ENCODE results near the gene DVL3.

Gene DVL3

DNA sequence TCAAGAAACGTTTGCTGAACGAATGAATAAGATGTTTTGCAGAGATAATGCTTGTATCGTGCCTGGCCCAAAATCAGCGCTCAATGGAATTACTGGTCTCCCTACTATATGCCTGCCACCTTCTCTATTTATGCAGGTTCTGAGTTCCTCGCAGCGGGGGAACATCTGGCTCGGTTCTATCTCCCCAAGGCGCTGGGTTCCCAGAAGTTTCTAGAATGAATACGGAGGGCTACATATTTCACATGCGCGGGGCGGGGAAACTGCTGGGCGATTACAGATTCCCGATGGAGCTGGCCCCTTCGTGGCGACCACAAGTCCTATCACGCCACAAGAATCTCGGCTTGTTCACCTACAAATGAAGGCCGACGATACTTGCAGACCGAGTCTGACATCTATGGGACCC is 20.4 kb upstream of the DVL3 start:
- TF ChIP-seq REST (IDR thresholded peaks at IDR 0.05; ENCODE audit: insufficient read depth in 1 of 2, low read depth in 2 of 2, low read length in 2 of 2) (no peak), TAF1 (IDR thresholded peaks at IDR 0.05; ENCODE audit: borderline replicate concordance, insufficient read depth, low read length) (no peak), SIN3A (IDR thresholded peaks at IDR 0.05; ENCODE audit: borderline replicate concordance, insufficient read depth, low read length) (no peak), POLR2AphosphoS5 (IDR thresholded peaks at IDR 0.05; ENCODE audit: low read depth, low read length) (no peak)

GRCh38 chr3:184135149-184135910 is 19.8 kb upstream of the DVL3 start, which contains the start of gene EIF2B5:
EIF2B5 (plus strand) TSS chr3:184135358; CDS start chr3:184135386, 28 bp downstream.
- peak; percentile 79; the same call in 1 of the 2 replicates for TF ChIP-seq TAF1 (IDR thresholded peaks at IDR 0.05; ENCODE audit: borderline replicate concordance, insufficient read depth, low read length)
- peak; percentile 85 for TF ChIP-seq POLR2AphosphoS5 (IDR thresholded peaks at IDR 0.05; ENCODE audit: low read depth, low read length)
- TF ChIP-seq FOXP2 (optimal IDR thresholded peaks at IDR 0.05; ENCODE audit: borderline replicate concordance, extremely low read depth, extremely low read length, insufficient read depth): no peak
- TF ChIP-seq SIN3A (IDR thresholded peaks at IDR 0.05; ENCODE audit: borderline replicate concordance, insufficient read depth, low read length): peak; percentile 85; the same call in 1 of the 2 replicates
- peak; percentile 39 to 73; a peak in 1 of 4 replicates for TF ChIP-seq REST (IDR thresholded peaks at IDR 0.05; ENCODE audit: insufficient read depth in 1 of 2, low read depth in 2 of 2, low read length in 2 of 2)

DNA sequence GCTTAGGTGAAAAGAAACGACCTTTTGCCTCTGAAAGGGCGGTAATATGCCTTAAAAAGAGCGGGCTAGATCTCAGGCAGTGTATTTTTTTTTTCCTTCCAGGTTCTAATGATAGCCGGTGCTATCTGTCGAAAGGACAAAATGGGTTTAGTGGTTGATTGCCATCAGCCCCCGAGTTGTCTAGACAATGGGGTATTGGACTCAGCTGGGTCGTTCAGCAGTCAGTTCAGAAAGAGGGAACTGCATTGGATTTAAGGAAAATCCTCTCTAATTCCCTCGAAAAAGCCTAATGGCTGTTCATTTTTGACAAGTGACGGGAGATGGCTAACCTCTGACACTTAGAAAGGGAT is 19.3 kb upstream of the DVL3 start:
- TF ChIP-seq SIN3A (IDR thresholded peaks at IDR 0.05; ENCODE audit: borderline replicate concordance, insufficient read depth, low read length) (no peak), POLR2AphosphoS5 (IDR thresholded peaks at IDR 0.05; ENCODE audit: low read depth, low read length) (no peak), FOXP2 (optimal IDR thresholded peaks at IDR 0.05; ENCODE audit: borderline replicate concordance, extremely low read depth, extremely low read length, insufficient read depth) (no peak), REST (IDR thresholded peaks at IDR 0.05; ENCODE audit: insufficient read depth in 1 of 2, low read depth in 2 of 2, low read length in 2 of 2) (no peak), TAF1 (IDR thresholded peaks at IDR 0.05; ENCODE audit: borderline replicate concordance, insufficient read depth, low read length) (no peak)

- TF ChIP-seq SIN3A (IDR thresholded peaks at IDR 0.05; ENCODE audit: borderline replicate concordance, insufficient read depth, low read length) (no peak), FOXP2 (optimal IDR thresholded peaks at IDR 0.05; ENCODE audit: borderline replicate concordance, extremely low read depth, extremely low read length, insufficient read depth) (no peak), REST (IDR thresholded peaks at IDR 0.05; ENCODE audit: insufficient read depth in 1 of 2, low read depth in 2 of 2, low read length in 2 of 2) (no peak), TAF1 (IDR thresholded peaks at IDR 0.05; ENCODE audit: borderline replicate concordance, insufficient read depth, low read length) (no peak), POLR2AphosphoS5 (IDR thresholded peaks at IDR 0.05; ENCODE audit: low read depth, low read length) (no peak)
Measured at GRCh38 chr3:184140436-184140835, 14.7 kb upstream of the DVL3 start.

All from PFSK-1 (cell line).